ENCODE data around the gene RXFP2. TPM values are rescaled to one million over a fixed set of nuclear protein-coding genes. Genes with fewer than 3 reads are reported as not detected.
A peak's percentile ranks its signal among the peaks of the same experiment; 100 is the strongest.

The RXFP2 gene
- total and polyA plus RNA-seq, 12 donors: 0.04 to 0.55 (median 0.37) TPM; not detected in 4

DNA sequence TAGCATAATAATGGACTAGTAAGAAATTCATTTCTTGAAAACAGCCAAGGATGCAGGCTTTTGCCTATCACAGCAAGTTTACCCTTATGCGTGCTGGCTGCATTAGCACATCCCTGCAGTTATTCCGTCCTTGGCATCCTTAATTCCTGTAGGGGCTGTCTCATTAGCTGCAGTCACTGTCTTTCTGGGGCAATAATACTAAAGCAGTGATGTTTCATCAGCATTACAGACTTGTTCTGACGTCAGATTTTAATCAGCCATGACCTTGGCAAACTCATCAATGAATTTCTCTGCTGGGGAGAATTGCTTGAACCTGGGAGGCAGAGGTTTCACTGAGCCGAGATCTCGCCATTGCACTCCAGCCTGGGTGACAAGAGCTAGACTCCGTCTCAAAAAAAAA, 103.7 kb downstream of the RXFP2 start:
- no peak overlapping the region for H3K4me3 ChIP-seq
- no peaks in the 10 kb centered on the region for H3K27me3 ChIP-seq
- H3K36me3 ChIP-seq (replicated peaks in 1 of 2): no peaks in the 10 kb centered on the region
- intact Hi-C loops (cut with DNase I): no loop called here
- H3K27ac ChIP-seq: no peak overlapping the region
- H3K4me1 ChIP-seq (replicated peaks in 1 of 2): peaks cover 5 to 6% of the 10 kb centered on the region in 2 donors
- WGBS, 4 donors: 54 to 69% (median 61%) methylated on average over 5 to 6 of the region's 6 CpGs
- no peak for TF ChIP-seq POLR2A (IDR thresholded peaks at IDR 0.05)
- TF ChIP-seq, protein P1, sequence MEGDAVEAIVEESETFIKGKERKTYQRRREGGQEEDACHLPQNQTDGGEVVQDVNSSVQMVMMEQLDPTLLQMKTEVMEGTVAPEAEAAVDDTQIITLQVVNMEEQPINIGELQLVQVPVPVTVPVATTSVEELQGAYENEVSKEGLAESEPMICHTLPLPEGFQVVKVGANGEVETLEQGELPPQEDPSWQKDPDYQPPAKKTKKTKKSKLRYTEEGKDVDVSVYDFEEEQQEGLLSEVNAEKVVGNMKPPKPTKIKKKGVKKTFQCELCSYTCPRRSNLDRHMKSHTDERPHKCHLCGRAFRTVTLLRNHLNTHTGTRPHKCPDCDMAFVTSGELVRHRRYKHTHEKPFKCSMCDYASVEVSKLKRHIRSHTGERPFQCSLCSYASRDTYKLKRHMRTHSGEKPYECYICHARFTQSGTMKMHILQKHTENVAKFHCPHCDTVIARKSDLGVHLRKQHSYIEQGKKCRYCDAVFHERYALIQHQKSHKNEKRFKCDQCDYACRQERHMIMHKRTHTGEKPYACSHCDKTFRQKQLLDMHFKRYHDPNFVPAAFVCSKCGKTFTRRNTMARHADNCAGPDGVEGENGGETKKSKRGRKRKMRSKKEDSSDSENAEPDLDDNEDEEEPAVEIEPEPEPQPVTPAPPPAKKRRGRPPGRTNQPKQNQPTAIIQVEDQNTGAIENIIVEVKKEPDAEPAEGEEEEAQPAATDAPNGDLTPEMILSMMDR (IDR thresholded peaks at IDR 0.05): no peak
- no peak for DNase-seq
- no peaks in the 10 kb centered on the region for H3K9me3 ChIP-seq (replicated peaks in 1 of 3)

- H3K27me3 ChIP-seq: no peaks in the 10 kb centered on the region
- WGBS, 4 donors: 0 to 1% (median 1%) methylated on average over 28 to 74 of the region's 74 CpGs
- no peaks in the 10 kb centered on the region for H3K9me3 ChIP-seq (replicated peaks in 1 of 3)
- peak overlapping the region in 1 of 5 donors; percentile 46 for H3K27ac ChIP-seq
- no peaks in the 10 kb centered on the region for H3K36me3 ChIP-seq (replicated peaks in 1 of 2)
- intact Hi-C loops (cut with DNase I): no loop called here
- peak; percentile 70 to 87 (median 81) for DNase-seq
- peak overlapping the region in 2 of 4 donors; percentile 62 to 67 for H3K4me3 ChIP-seq
- peaks cover 5 to 6% of the 10 kb centered on the region in 2 donors for H3K4me1 ChIP-seq (replicated peaks in 1 of 2)
- TF ChIP-seq POLR2A (IDR thresholded peaks at IDR 0.05): no peak
- TF ChIP-seq, protein P1 (IDR thresholded peaks at IDR 0.05): no peak
These were observed 107.0 kb downstream of the RXFP2 start for GRCh38 chr13:31846182-31846938.

GRCh38 chr13:31846961-31847752, 107.8 kb downstream of the RXFP2 start:
- Histone ChIP-seq H3K4me1 (replicated peaks in 1 of 2) (peaks cover 5 to 6% of the 10 kb centered on the region in 2 donors), H3K27ac (peak overlapping the region in 1 of 5 donors; percentile 46), H3K36me3 (replicated peaks in 1 of 2) (no peaks in the 10 kb centered on the region), H3K27me3 (no peaks in the 10 kb centered on the region), H3K4me3 (peak overlapping the region in 2 of 4 donors; percentile 62 to 67), H3K9me3 (replicated peaks in 1 of 3) (no peaks in the 10 kb centered on the region)
- TF ChIP-seq POLR2A (IDR thresholded peaks at IDR 0.05): no peak
- TF ChIP-seq, protein P1 (IDR thresholded peaks at IDR 0.05): no peak
- no peak for DNase-seq
- intact Hi-C loops (cut with DNase I): no loop called here
- 6 to 27% (median 9%) methylated on average over 7 to 34 of the region's 34 CpGs for WGBS, 4 donors

DNA sequence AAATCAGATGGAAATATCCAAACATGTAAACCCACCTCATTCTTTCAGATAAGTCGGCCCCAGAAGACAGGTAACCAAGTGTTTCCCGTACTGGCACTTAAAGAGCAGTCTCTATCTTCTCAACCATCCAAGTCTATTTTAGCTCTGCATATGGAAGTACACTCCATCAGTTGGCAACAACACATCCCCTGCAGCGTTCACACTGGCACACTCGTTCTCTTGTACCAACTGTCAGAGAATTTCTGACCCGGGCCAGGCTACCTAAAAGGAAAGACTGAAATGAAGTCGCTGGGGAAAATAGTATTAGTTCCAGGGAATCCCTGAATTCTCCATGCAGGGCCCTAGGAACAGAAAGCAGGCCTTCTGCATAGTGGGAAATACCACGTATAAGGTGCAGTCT, 109.3 kb downstream of the RXFP2 start:
- no peaks in the 10 kb centered on the region for H3K27me3 ChIP-seq
- TF ChIP-seq POLR2A (IDR thresholded peaks at IDR 0.05): no peak
- TF ChIP-seq, protein P1 (IDR thresholded peaks at IDR 0.05): no peak
- DNase-seq: no peak
- H3K36me3 ChIP-seq (replicated peaks in 1 of 2): no peaks in the 10 kb centered on the region
- H3K27ac ChIP-seq: no peak overlapping the region
- H3K4me1 ChIP-seq (replicated peaks in 1 of 2): peaks cover 5 to 6% of the 10 kb centered on the region in 2 donors
- WGBS, 4 donors: 73 to 86% (median 77%) methylated on average over 7 of the region's 7 CpGs
- H3K9me3 ChIP-seq (replicated peaks in 1 of 3): no peaks in the 10 kb centered on the region
- intact Hi-C loops (cut with DNase I): no loop called here
- no peak overlapping the region for H3K4me3 ChIP-seq
